GM21619 (cell line): ENCODE results near the gene SCAI.
"Not testable (repeated sequence)": the region's sequence is repeated elsewhere in the genome, so short reads cannot be mapped to it uniquely, and the experiment has no call there.

ENCODE experiments used
- ATAC-seq: cut with Tn5 transposase; IDR thresholded peaks from one replicate; pipeline ENCODE4 v1.9.1; 2021; ENCODE audit not compliant: unreplicated experiment

Gene SCAI

GRCh38 chr9:124949387-124949786 lies 193.9 kb downstream of the SCAI start:
- ATAC-seq, result no peak

GRCh38 chr9:124947727-124948391 lies 195.5 kb downstream of the SCAI start:
- ATAC-seq, result no peak

GRCh38 chr9:124946167-124946566 lies 197.2 kb downstream of the SCAI start:
- no peak for ATAC-seq

GRCh38 chr9:124941679-124942561 lies 201.4 kb downstream of the SCAI start:
- ATAC-seq, result peak; percentile 27

GRCh38 chr9:124940894-124941678 lies 202.2 kb downstream of the SCAI start, which contains the start of gene GOLGA1:
Gene GOLGA1, minus strand, starts transcription at chr9:124941083. Its CDS starts 2,372 bp downstream, at chr9:124938711.
- peak; percentile 69 for ATAC-seq

- ATAC-seq, result peak; percentile 38
These were observed 202.8 kb downstream of the SCAI start for GRCh38 chr9:124940521-124940893.

GRCh38 chr9:124939944-124940343 lies 203.4 kb downstream of the SCAI start:
- no peak for ATAC-seq

GRCh38 chr9:124934290-124934689 lies 209.0 kb downstream of the SCAI start:
- no peak for ATAC-seq

- ATAC-seq, result no peak
These were observed 211.0 kb downstream of the SCAI start for GRCh38 chr9:124932333-124932732.

- ATAC-seq, result no peak
These were observed 213.9 kb downstream of the SCAI start for GRCh38 chr9:124929464-124929863.

GRCh38 chr9:124928116-124928515 lies 215.2 kb downstream of the SCAI start:
- ATAC-seq, result no peak

GRCh38 chr9:124920394-124920793 lies 222.9 kb downstream of the SCAI start:
- ATAC-seq, result not testable (repeated sequence)

GRCh38 chr9:124914753-124915405 lies 228.4 kb downstream of the SCAI start:
- no peak for ATAC-seq

- ATAC-seq, result no peak
These were observed 229.9 kb downstream of the SCAI start for GRCh38 chr9:124913378-124913777.

- no peak for ATAC-seq
These were observed 231.6 kb downstream of the SCAI start for GRCh38 chr9:124911766-124912165.

- no peak for ATAC-seq
These were observed 235.2 kb downstream of the SCAI start for GRCh38 chr9:124908098-124908497.

- ATAC-seq, result no peak
These were observed 236.4 kb downstream of the SCAI start for GRCh38 chr9:124906966-124907365.

- no peak for ATAC-seq
These were observed 243.5 kb downstream of the SCAI start for GRCh38 chr9:124899845-124900244.

- no peak for ATAC-seq
These were observed 245.5 kb downstream of the SCAI start for GRCh38 chr9:124897570-124898460.

GRCh38 chr9:124894741-124895170 lies 248.6 kb downstream of the SCAI start:
- no peak for ATAC-seq
